HG02943 (cell line): ENCODE measurements around the gene OTC.

Source experiments
- ATAC-seq: cut with Tn5 transposase; IDR thresholded peaks from one replicate; pipeline ENCODE4 v1.9.1; 2021; ENCODE audit warnings: mild to moderate bottlenecking, low read depth, moderate library complexity; ENCODE audit not compliant: unreplicated experiment

Gene OTC

DNA sequence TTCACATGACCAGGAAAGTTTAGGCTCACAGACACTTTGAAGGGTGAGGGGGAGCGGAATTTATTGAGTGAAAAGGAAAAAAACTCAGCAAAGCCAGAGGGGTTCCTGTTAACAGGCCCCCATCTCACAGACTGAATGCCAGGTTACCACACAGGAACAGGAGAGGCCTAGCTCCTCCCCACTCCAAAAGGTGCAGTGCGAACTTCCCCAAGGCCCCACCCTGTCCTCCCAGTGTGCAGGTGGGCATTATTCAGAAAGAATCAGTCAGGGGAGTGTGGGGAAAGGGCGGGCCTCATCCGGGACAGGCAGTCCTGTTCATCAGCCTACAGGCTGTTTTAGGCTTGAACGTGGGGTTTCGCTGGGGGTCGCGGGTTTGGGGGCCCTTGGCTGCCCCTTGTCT is 4.0 kb downstream of the OTC start:
- no peak for ATAC-seq

GRCh38 chrX:38357747-38358673 is 5.6 kb downstream of the OTC start:
- ATAC-seq = no peak

GRCh38 chrX:38363046-38363445 is 10.6 kb downstream of the OTC start:
- no peak for ATAC-seq

- no peak for ATAC-seq
Measured at GRCh38 chrX:38365954-38366353, 13.6 kb downstream of the OTC start.

GRCh38 chrX:38368774-38369173 is 16.4 kb downstream of the OTC start:
- ATAC-seq = no peak

DNA sequence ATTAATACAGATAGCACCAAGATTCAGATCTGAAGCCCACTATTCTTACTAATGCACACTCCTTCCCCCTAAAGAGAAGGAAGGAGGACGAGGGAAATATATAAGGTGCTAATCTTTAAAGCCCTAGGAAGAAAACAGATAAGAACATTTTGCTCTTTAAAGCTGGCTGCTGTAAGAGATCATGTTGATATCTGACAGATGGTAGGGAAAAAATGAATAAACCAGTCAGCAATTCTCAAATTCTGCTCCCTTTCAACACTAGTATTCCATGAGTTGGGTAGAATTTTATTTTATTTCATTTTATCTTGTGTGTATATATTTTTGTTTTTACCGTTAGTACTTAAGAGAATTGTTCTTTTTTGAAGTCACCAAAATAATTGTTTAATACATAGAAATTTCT is 19.2 kb downstream of the OTC start:
- no peak for ATAC-seq

- no peak for ATAC-seq
Measured at GRCh38 chrX:38374431-38374830, 22.0 kb downstream of the OTC start.

- ATAC-seq = no peak
Measured at GRCh38 chrX:38375891-38376290, 23.5 kb downstream of the OTC start.

- no peak for ATAC-seq
Measured at GRCh38 chrX:38376747-38377146, 24.3 kb downstream of the OTC start.

GRCh38 chrX:38379088-38379487 is 26.7 kb downstream of the OTC start:
- no peak for ATAC-seq

DNA sequence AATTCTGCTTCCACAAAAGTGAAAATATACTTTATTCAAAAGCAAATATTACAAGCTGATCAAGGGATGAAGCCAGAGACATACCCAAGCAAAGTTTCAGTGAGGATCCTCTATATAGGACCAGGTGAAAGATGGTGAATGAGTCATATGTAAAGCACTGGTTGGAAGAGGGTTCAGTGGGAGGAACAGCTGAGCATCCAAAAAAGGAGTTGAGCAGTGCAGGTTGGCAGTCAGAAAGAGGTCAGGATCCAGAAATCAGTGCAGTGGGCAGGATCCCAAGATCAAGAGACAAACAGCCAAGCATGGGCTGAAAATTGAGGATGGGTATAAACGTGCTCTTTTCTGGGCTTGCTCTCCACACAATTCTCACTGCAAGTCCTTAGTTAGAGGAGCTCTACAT is 30.3 kb downstream of the OTC start:
- no peak for ATAC-seq

DNA sequence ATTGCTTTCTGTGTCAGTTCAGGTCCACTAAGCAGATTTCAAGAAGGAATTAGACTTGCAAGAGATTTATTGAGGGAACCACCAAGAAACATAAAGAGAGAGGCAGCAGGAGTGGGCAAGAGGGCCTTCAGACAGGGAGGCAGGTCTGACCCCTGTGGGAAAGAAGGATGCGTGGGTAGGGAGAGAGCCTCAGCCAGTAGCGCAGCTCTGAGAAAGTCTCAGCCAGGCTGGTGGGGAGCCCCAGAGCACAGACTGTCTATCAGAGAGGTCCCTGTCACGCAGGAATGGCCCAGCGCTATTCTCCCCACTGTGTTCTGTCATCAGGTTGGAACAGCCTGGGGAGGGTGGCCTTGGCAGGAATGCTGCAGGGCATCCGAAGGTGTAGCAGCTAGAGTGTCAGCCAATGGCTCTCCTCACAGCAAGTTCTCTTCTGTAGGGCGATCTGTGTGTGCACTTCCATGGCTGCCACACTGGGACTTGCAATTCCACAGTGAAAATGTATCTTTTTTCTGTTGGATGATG is 48.0 kb downstream of the OTC start:
- ATAC-seq = no peak

- no peak for ATAC-seq
Measured at GRCh38 chrX:38402118-38402517, 49.7 kb downstream of the OTC start.

DNA sequence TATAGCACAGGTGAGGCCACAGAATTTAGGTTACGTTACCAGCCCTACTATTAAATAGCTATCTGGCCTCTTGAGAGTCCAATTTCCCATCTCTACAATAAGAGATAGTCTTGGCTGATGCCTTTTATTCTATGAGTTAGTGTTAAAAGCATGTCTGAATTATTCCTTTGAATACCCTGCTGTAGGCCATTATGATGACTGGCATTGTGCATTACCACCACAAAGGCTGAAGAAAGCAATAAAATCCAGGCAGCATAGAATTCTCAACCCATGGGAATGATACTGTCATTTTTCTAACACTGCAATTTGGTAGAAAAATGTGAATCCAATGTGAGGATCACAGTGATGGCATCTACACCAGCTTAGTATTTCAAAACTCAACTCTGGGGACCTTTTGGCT is 51.4 kb downstream of the OTC start:
- ATAC-seq = no peak

- no peak for ATAC-seq
Measured at GRCh38 chrX:38407126-38407525, 54.7 kb downstream of the OTC start.

DNA sequence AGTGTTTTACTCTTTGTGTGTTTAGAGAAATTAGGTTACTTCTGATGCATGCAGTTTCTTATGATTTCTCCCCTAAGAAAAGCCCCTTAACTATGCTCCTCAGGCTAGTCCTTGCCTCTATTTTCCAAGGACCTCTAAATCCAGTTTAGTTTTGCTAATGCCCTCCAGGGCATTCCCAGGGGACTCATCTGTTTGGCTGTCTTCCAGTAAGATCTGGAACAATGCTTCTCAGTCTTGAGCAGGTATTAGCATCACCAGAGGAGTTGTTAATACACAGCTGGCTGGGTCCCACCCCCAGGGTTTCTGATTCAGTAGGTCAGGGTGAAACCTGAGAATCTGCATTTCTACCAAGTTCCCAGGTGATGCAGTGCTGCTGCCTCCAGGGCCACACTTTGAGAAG is 56.9 kb downstream of the OTC start:
- no peak for ATAC-seq

- ATAC-seq = no peak
Measured at GRCh38 chrX:38426785-38427184, 74.4 kb downstream of the OTC start.

GRCh38 chrX:38431525-38431924 is 79.1 kb downstream of the OTC start:
- no peak for ATAC-seq

- no peak for ATAC-seq
Measured at GRCh38 chrX:38435130-38435529, 82.7 kb downstream of the OTC start.

DNA sequence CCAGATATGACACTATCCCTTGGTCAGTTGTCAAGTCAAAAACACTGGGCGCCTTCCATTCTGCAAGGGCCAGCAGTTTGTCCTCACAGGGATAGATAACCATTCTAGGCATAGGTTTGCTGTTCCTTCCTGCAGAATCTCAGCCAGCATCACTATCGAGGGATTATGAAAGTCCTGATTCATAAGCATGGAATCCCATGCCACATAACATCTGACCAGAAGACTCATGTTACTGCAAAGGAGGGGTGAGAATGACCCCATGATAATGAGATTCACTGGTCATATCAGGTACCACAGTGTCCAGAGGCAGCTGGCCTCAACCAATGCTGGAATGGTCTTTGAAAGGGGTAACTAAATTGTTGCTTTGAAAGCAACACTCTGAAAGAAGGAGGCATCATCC is 84.7 kb downstream of the OTC start:
- ATAC-seq = no peak

DNA sequence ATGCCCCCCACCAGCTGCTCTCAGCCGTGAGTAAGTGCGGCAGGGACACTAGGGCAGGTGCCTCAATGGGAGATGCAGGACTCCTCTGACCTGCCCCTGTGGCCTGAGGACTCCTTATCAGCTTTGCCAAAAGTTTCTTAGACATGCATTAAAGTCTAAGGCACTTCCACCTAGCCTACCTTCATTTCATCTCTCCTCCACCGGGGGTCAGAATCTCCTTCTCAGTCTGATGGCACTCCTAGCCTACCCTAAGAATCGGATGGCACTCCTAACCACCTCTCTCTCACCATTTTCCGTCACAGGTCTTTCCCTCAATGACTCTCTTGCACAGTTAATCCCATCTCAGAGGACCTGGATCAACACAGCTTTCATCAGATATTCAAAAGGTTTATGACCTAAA is 85.9 kb downstream of the OTC start:
- ATAC-seq = no peak

GRCh38 chrX:38452603-38453002 is 100.2 kb downstream of the OTC start:
- no peak for ATAC-seq
